PC-3 (cell line): ENCODE measurements around the gene GCLC. TPM values are rescaled to one million over a fixed set of nuclear protein-coding genes. Genes with fewer than 3 reads are reported as not detected.

Experiments
- ATAC-seq: fragments of 200-7000 bp; cut with Tn5 transposase; 2 replicates; pipeline ENCODE4 v1.9.1; 2020; ENCODE audit warnings: mild to moderate bottlenecking, moderate library complexity
- BruUV-seq: library from RNA; stranded (reverse); fragments of 400-500 nt; replicated peaks from 2 replicates; lab custom pipeline; 2021; lab: Mats Ljungman, UMichigan
- CTCF ChIA-PET: fragments of 300-600 bp; sonication (Branson Sonifier 250); formaldehyde crosslinking; loops from one replicate; lab custom pipeline; 2022; ENCODE audit warnings: antibody characterized with exemption; lab: Charles Lee
- POLR2A ChIA-PET: fragments of 300-600 bp; sonication (Branson Sonifier 250); formaldehyde crosslinking; loops from one replicate; lab custom pipeline; 2022; ENCODE audit warnings: antibody characterized with exemption; ENCODE audit not compliant: unreplicated experiment; lab: Charles Lee
- DNase-seq: peaks from one replicate; pipeline ENCODE4 v3.0.0-alpha.2; 2015
- H2AFZ ChIP-seq: fragments of 300-600 bp; sonication (generic); 2 replicates; pipeline ENCODE4 v1.6.0; 2016; ENCODE audit warnings: antibody characterized with exemption, low read length
- H3F3A ChIP-seq: fragments of 300-600 bp; sonication (generic); one replicate; pipeline ENCODE4 v1.6.0; 2017; ENCODE audit warnings: antibody characterized with exemption, low read length, control low read depth, mild to moderate bottlenecking; ENCODE audit not compliant: unreplicated experiment
- H3K27ac ChIP-seq: fragments of 300-600 bp; sonication (generic); 2 replicates; pipeline ENCODE4 v1.5.1; 2016; ENCODE audit warnings: mild to moderate bottlenecking, low read length
- H3K27me3 ChIP-seq: fragments of 300-600 bp; sonication (generic); 2 replicates; pipeline ENCODE4 v1.6.1; 2016; ENCODE audit warnings: low read length, mixed read lengths
- H3K36me3 ChIP-seq: fragments of 300-600 bp; sonication (generic); 2 replicates; pipeline ENCODE4 v1.6.1; 2016; ENCODE audit warnings: low read depth, mixed run types, low read length, mixed read lengths
- H3K4me1 ChIP-seq: fragments of 300-600 bp; sonication (generic); 2 replicates; pipeline ENCODE4 v1.5.1; 2016; ENCODE audit warnings: low read length; ENCODE audit not compliant: insufficient read depth
- H3K4me2 ChIP-seq: fragments of 300-600 bp; sonication (generic); 2 replicates; pipeline ENCODE4 v1.6.0; 2016; ENCODE audit warnings: low read length
- H3K4me3 ChIP-seq: fragments of 300-600 bp; sonication (generic); 2 replicates; pipeline ENCODE4 v1.5.1; 2016; ENCODE audit warnings: mild to moderate bottlenecking, low read length, mixed read lengths
- H3K79me2 ChIP-seq: fragments of 300-600 bp; sonication (generic); 2 replicates; pipeline ENCODE4 v1.6.1; 2017; ENCODE audit warnings: low read length, mixed read lengths
- H3K9ac ChIP-seq: fragments of 300-600 bp; sonication (generic); 2 replicates; pipeline ENCODE4 v1.6.0; 2016; ENCODE audit warnings: mild to moderate bottlenecking, low read length
- H3K9me2 ChIP-seq: fragments of 300-600 bp; sonication (generic); replicated peaks from 2 replicates; pipeline ENCODE4 v1.6.1; 2016; ENCODE audit warnings: mixed run types, low read length, mixed read lengths
- H3K9me3 ChIP-seq: fragments of 300-600 bp; sonication (generic); 2 replicates; pipeline ENCODE4 v1.6.1; 2016; ENCODE audit warnings: low read length, mixed read lengths
- H4K20me1 ChIP-seq: fragments of 300-600 bp; sonication (generic); 2 replicates; pipeline ENCODE4 v1.6.1; 2016; ENCODE audit warnings: low read length, mixed read lengths
- CTCF ChIP-seq: fragments of 300-600 bp; sonication (generic); conservative IDR thresholded peaks from 2 replicates; pipeline ENCODE4 v1.5.1; 2017; ENCODE audit warnings: antibody characterized with exemption, low read depth, mild to moderate bottlenecking, low read length
- EZH2 ChIP-seq: fragments of 300-600 bp; sonication (generic); IDR thresholded peaks from one replicate; pipeline ENCODE4 v1.6.1; 2017; ENCODE audit warnings: antibody characterized with exemption, mild to moderate bottlenecking, low read length; ENCODE audit not compliant: unreplicated experiment
- EZH2phosphoT487 ChIP-seq: fragments of 300-600 bp; sonication (generic); IDR thresholded peaks from 2 replicates; pipeline ENCODE4 v1.6.1; 2018; ENCODE audit warnings: mild to moderate bottlenecking, antibody characterized with exemption, low read length, borderline replicate concordance
- intact Hi-C: fragments of 100-400 bp; cut with micrococcal nuclease; formaldehyde crosslinking; loops from 2 replicates; pipeline ENCODE4 v1.9.0; 2023
- total RNA-seq: library from RNA; depleted of rRNA; stranded (reverse); fragments of >200 nt; gene quantifications from 2 replicates; pipeline ENCODE4 v1.2.3, GENCODE V29; 2014

GCLC gene
- total RNA-seq, 1 experiment from 2014 or later, result 50.1 TPM

GRCh38 chr6:53532942-53533341 lies 12.0 kb downstream of the GCLC start:
- intact Hi-C loops, result no loop called here
- Histone ChIP-seq H3K4me1 (no peaks in the 10 kb centered on the region), H3K4me2 (no peak overlapping the region), H3K9me3 (no peaks in the 10 kb centered on the region), H3F3A (no peaks in the 10 kb centered on the region), H3K79me2 (peaks cover 99% of the 10 kb centered on the region), H3K9me2 (no peaks in the 10 kb centered on the region), H4K20me1 (peaks cover 14% of the 10 kb centered on the region; the same call in 1 of the 2 replicates), H3K4me3 (no peak overlapping the region), H3K9ac (no peak overlapping the region), H3K36me3 (no peaks in the 10 kb centered on the region), H3K27me3 (no peaks in the 10 kb centered on the region), H3K27ac (no peak overlapping the region), H2AFZ (no peak overlapping the region)
- ATAC-seq, result no peak
- DNase-seq, result no peak
- POLR2A ChIA-PET, result no interaction called here
- no TSS peak for BruUV-seq
- CTCF ChIA-PET, result no interaction called here
- no peak for TF ChIP-seq CTCF
- TF ChIP-seq EZH2, result no peak

GRCh38 chr6:53532061-53532797 lies 12.7 kb downstream of the GCLC start:
- no peaks in the 10 kb centered on the region for H3K9me2 ChIP-seq
- intact Hi-C loops, result no loop called here
- CTCF ChIA-PET, result no interaction called here
- no peaks in the 10 kb centered on the region for H3F3A ChIP-seq
- H3K9ac ChIP-seq, result no peak overlapping the region
- H3K27ac ChIP-seq, result no peak overlapping the region
- peaks cover 99% of the 10 kb centered on the region for H3K79me2 ChIP-seq
- H3K4me3 ChIP-seq, result no peak overlapping the region
- H2AFZ ChIP-seq, result no peak overlapping the region
- no peaks in the 10 kb centered on the region for H3K27me3 ChIP-seq
- no peak for ATAC-seq
- TF ChIP-seq EZH2 (no peak), CTCF (no peak), EZH2phosphoT487 (no peak)
- no peaks in the 10 kb centered on the region for H3K9me3 ChIP-seq
- H4K20me1 ChIP-seq, result peaks cover 12% of the 10 kb centered on the region; the same call in 1 of the 2 replicates
- H3K36me3 ChIP-seq, result no peaks in the 10 kb centered on the region
- DNase-seq, result no peak
- H3K4me1 ChIP-seq, result no peaks in the 10 kb centered on the region
- POLR2A ChIA-PET, result no interaction called here
- no peak overlapping the region for H3K4me2 ChIP-seq
- no TSS peak for BruUV-seq

GRCh38 chr6:53530780-53531386 lies 14.0 kb downstream of the GCLC start:
- ATAC-seq, result no peak
- Histone ChIP-seq H3F3A (no peaks in the 10 kb centered on the region), H3K4me1 (no peaks in the 10 kb centered on the region), H3K36me3 (no peaks in the 10 kb centered on the region), H3K4me3 (no peak overlapping the region), H3K9me3 (no peaks in the 10 kb centered on the region), H3K4me2 (no peak overlapping the region), H3K27ac (no peak overlapping the region), H3K9ac (no peak overlapping the region), H3K79me2 (peaks cover 99% of the 10 kb centered on the region), H3K9me2 (no peaks in the 10 kb centered on the region), H4K20me1 (peaks cover 6% of the 10 kb centered on the region; the same call in 1 of the 2 replicates), H2AFZ (no peak overlapping the region), H3K27me3 (no peaks in the 10 kb centered on the region)
- BruUV-seq, result no TSS peak
- POLR2A ChIA-PET, result no interaction called here
- no peak for DNase-seq
- no peak for TF ChIP-seq EZH2phosphoT487
- no peak for TF ChIP-seq CTCF
- TF ChIP-seq EZH2, result no peak
- intact Hi-C loops, result no loop called here
- CTCF ChIA-PET, result no interaction called here
